Activated CD8-positive, alpha-beta T cell treated with anti-CD3 and anti-CD28 coated beads for 36 hours (primary cell): ENCODE results near the gene STMN3. TPM values are rescaled to one million over a fixed set of nuclear protein-coding genes. Genes with fewer than 3 reads are reported as not detected.
"Not testable (repeated sequence)": the region's sequence is repeated elsewhere in the genome, so short reads cannot be mapped to it uniquely, and the experiment has no call there.

ENCODE experiments used
- ATAC-seq: fragments of 200-7000 bp; cut with Tn5 transposase; one replicate; pipeline ENCODE4 v1.10.0; 2021; ENCODE audit warnings: mild to moderate bottlenecking, moderate library complexity
- CTCF ChIA-PET: fragments of 350-600 bp; sonication (Branson Sonifier 250); formaldehyde crosslinking; loops from one replicate; lab custom pipeline; 2021; ENCODE audit warnings: antibody characterized with exemption; lab: Charles Lee
- POLR2A ChIA-PET: fragments of 350-600 bp; sonication (Branson Sonifier 250); formaldehyde crosslinking; loops from one replicate; lab custom pipeline; 2021; ENCODE audit warnings: antibody characterized with exemption; lab: Charles Lee
- DNase-seq: peaks from one replicate; pipeline ENCODE4 v3.0.0-alpha.2; 2020
- H3K27ac Mint-ChIP-seq: one replicate; pipeline ENCODE4 v1.8.0; 2021; ENCODE audit warnings: mild to moderate bottlenecking, mixed read lengths
- H3K27me3 Mint-ChIP-seq: one replicate; pipeline ENCODE4 v1.8.0; 2021; ENCODE audit warnings: mixed read lengths
- H3K36me3 Mint-ChIP-seq: one replicate; pipeline ENCODE4 v1.8.0; 2021; ENCODE audit warnings: low read depth, mixed read lengths
- H3K4me1 Mint-ChIP-seq: one replicate; pipeline ENCODE4 v1.8.0; 2021; ENCODE audit warnings: low read depth, mixed read lengths
- H3K4me3 Mint-ChIP-seq: one replicate; pipeline ENCODE4 v1.8.0; 2021; ENCODE audit warnings: mild to moderate bottlenecking, moderate library complexity, mixed read lengths
- H3K9me3 Mint-ChIP-seq: one replicate; pipeline ENCODE4 v1.8.0; 2021; ENCODE audit warnings: mixed read lengths
- CTCF ChIP-seq: fragments of 200-600 bp; IDR thresholded peaks from one replicate; pipeline ENCODE4 v1.8.0; 2022; ENCODE audit warnings: antibody characterized with exemption, mild to moderate bottlenecking
- intact Hi-C: fragments of 100-400 bp; cut with micrococcal nuclease; formaldehyde crosslinking; loops from one replicate; pipeline ENCODE4 v1.10.0; 2022
- total RNA-seq, 2 experiments: library from RNA; stranded (reverse); gene quantifications; one replicate each; pipeline ENCODE4 v1.2.3, GENCODE V29; 2021

Gene STMN3
- total RNA-seq, 2 experiments from 2014 or later = 17.8 to 18.4 TPM

GRCh38 chr20:63662813-63663189 is 9.6 kb upstream of the STMN3 start:
- TF ChIP-seq CTCF = no peak
- H3K36me3 Mint-ChIP-seq = peaks cover 22% of the 10 kb centered on the region
- intact Hi-C loops = no loop called here
- H3K27ac Mint-ChIP-seq = no peak overlapping the region
- H3K27me3 Mint-ChIP-seq = no peaks in the 10 kb centered on the region
- ATAC-seq (no peak), DNase-seq (no peak)
- no peak overlapping the region for H3K4me3 Mint-ChIP-seq
- no peaks in the 10 kb centered on the region for H3K9me3 Mint-ChIP-seq
- H3K4me1 Mint-ChIP-seq = peaks cover 12% of the 10 kb centered on the region
- ChIA-PET POLR2A (interaction anchor here (1.3 to 1.9 kb wide), 2 partner anchors 18 to 24 kb away, joined by 3 to 5 read pairs; no protein-coding TSS in a partner anchor), CTCF (no interaction called here)

- Mint-ChIP-seq H3K9me3 (no peaks in the 10 kb centered on the region), H3K27me3 (no peaks in the 10 kb centered on the region), H3K4me3 (no peak overlapping the region), H3K27ac (no peak overlapping the region), H3K36me3 (peaks cover 22% of the 10 kb centered on the region), H3K4me1 (peaks cover 12% of the 10 kb centered on the region)
- DNase-seq (no peak), ATAC-seq (no peak)
- TF ChIP-seq CTCF = no peak
- CTCF ChIA-PET = no interaction called here
- intact Hi-C loops = no loop called here
- POLR2A ChIA-PET = interaction anchor here (0.9 to 1.9 kb wide), 3 partner anchors 19 to 25 kb away, joined by 3 to 5 read pairs (median 3); no protein-coding TSS in a partner anchor
Observed at GRCh38 chr20:63661959-63662812, 9.0 kb upstream of the STMN3 start.

DNA sequence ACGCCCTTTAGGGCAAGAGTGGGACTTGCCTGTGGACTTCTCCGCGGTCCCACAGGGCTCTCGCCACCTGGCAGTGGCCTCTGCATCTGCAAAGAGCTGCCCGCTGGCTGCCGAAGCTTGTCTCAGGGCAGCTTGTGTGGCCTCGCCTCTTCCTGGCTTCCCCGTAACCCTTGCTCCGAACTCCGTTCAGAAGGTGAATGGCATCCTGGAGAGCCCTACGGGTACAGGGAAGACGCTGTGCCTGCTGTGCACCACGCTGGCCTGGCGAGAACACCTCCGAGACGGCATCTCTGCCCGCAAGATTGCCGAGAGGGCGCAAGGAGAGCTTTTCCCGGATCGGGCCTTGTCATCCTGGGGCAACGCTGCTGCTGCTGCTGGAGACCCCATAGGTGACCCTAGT is 7.9 kb upstream of the STMN3 start:
- ChIA-PET POLR2A (interaction anchor here (1.9 kb wide), 1 partner anchor 20 kb away, joined by 5 read pairs; no protein-coding TSS in a partner anchor), CTCF (no interaction called here)
- H3K4me1 Mint-ChIP-seq = peaks cover 12% of the 10 kb centered on the region
- H3K36me3 Mint-ChIP-seq = peaks cover 22% of the 10 kb centered on the region
- H3K27me3 Mint-ChIP-seq = no peaks in the 10 kb centered on the region
- intact Hi-C loops = no loop called here
- no peak overlapping the region for H3K4me3 Mint-ChIP-seq
- TF ChIP-seq CTCF = no peak
- no peak overlapping the region for H3K27ac Mint-ChIP-seq
- ATAC-seq = no peak
- DNase-seq = no peak
- H3K9me3 Mint-ChIP-seq = no peaks in the 10 kb centered on the region

DNA sequence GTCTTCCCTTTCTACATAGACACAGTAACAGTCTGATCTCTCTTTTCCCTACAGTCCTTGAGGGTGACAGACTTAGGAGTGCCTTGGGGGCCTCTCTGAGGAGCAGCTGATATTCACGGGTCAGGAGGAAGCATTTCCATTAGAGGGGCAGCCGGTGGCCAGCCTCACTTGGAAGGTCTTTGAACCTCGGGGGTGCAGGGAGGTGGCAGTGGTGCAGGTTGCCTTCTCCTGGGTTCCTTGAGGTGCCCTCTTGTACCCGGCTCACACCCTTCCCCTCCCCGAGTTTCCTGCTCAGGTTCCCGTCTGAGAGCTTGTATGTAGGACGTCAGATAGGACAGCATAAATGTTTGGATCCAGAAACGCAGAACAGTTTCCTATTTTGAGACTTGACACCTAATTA is 7.4 kb upstream of the STMN3 start:
- H3K36me3 Mint-ChIP-seq = peaks cover 20% of the 10 kb centered on the region
- ATAC-seq (no peak), DNase-seq (no peak)
- intact Hi-C loops = no loop called here
- H3K9me3 Mint-ChIP-seq = no peaks in the 10 kb centered on the region
- CTCF ChIA-PET = no interaction called here
- H3K27ac Mint-ChIP-seq = no peak overlapping the region
- no peak overlapping the region for H3K4me3 Mint-ChIP-seq
- peaks cover 12% of the 10 kb centered on the region for H3K4me1 Mint-ChIP-seq
- H3K27me3 Mint-ChIP-seq = no peaks in the 10 kb centered on the region
- no peak for TF ChIP-seq CTCF
- POLR2A ChIA-PET = interaction anchor here (1.9 kb wide), 1 partner anchor 20 kb away, joined by 5 read pairs; no protein-coding TSS in a partner anchor

DNA sequence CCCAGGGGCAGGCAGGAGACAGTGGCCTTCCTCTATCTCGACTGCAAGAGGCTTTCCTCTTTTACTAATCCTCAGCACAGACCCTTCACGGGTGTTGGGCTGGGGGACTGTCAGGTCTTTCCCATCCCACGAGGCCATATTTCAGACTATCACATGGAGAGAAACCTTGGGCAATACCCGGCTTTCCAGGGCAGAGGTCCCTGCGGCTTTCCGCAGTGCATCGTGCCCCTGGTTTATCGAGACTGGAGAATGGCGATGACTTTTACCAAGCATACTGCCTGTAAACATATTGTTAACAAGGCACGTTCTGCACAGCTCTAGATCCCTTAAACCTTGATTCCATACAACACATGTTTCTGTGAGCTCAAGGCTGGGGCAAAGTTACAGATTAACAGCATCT is 7.0 kb upstream of the STMN3 start:
- ATAC-seq, H3K27ac Mint-ChIP-seq, CTCF ChIA-PET, H3K9me3 Mint-ChIP-seq, POLR2A ChIA-PET, H3K27me3 Mint-ChIP-seq, DNase-seq, intact Hi-C loops: not testable (repeated sequence)
- Mint-ChIP-seq H3K4me1 (peaks cover 12% of the 10 kb centered on the region), H3K36me3 (peaks cover 20% of the 10 kb centered on the region), H3K4me3 (peak overlapping the region; percentile 96)
